HepG2 (cell line): ENCODE measurements around the gene KIRREL2. TPM values are rescaled to one million over a fixed set of nuclear protein-coding genes. Genes with fewer than 3 reads are reported as not detected.

ENCODE experiments used
- AGO1 ChIP-seq: fragments of 200-400 bp; formaldehyde crosslinking; IDR thresholded peaks from 2 replicates; pipeline ENCODE4 v1.6.1; 2017; ENCODE audit warnings: mild to moderate bottlenecking, low read depth, low read length, moderate library complexity; ENCODE audit not compliant: poor library complexity, severe bottlenecking
- DPF2 ChIP-seq: sonication (generic); formaldehyde crosslinking; IDR thresholded peaks from 2 replicates; pipeline ENCODE4 v1.4.0; 2020; ENCODE audit warnings: mild to moderate bottlenecking, low read depth, missing genetic modification reagents, borderline replicate concordance
- GABPB1 ChIP-seq: IDR thresholded peaks from 2 replicates; pipeline ENCODE4 v1.6.1; 2016; ENCODE audit warnings: mild to moderate bottlenecking, missing genetic modification reagents, moderate library complexity, missing compliant biosample characterization
- GATAD1 ChIP-seq: IDR thresholded peaks from 2 replicates; pipeline ENCODE4 v1.6.1; 2016; ENCODE audit warnings: missing genetic modification reagents, missing compliant biosample characterization
- HDAC1 ChIP-seq: sonication (generic); formaldehyde crosslinking; IDR thresholded peaks from 2 replicates; pipeline ENCODE4 v1.5.1; 2020; ENCODE audit warnings: mild to moderate bottlenecking, missing genetic modification reagents
- MAZ ChIP-seq, 2 experiments: sonication (generic) in 1 of 2; formaldehyde crosslinking in 1 of 2; IDR thresholded peaks; 2 replicates each; pipeline versions ENCODE4 v1.5.0 to v1.6.1; 2012 to 2020; ENCODE audit warnings: low read depth in 2 of 2, mild to moderate bottlenecking in 2 of 2, borderline replicate concordance in 1 of 2, improper control_type of control experiment in 1 of 2, low read length in 1 of 2, missing genetic modification reagents in 1 of 2, moderate library complexity in 1 of 2
- RAD21 ChIP-seq: fragments of 450-650 bp; formaldehyde crosslinking; IDR thresholded peaks from 2 replicates; pipeline ENCODE4 v1.5.0; 2020; ENCODE audit warnings: mild to moderate bottlenecking
- RARA ChIP-seq: IDR thresholded peaks from 2 replicates; pipeline ENCODE4 v1.6.1; 2016; ENCODE audit warnings: missing genetic modification reagents, missing compliant biosample characterization
- RNF2 ChIP-seq: fragments of 450-650 bp; conservative IDR thresholded peaks from 2 replicates; pipeline ENCODE4 v1.6.1; 2016; ENCODE audit warnings: low read depth
- SATB2 ChIP-seq: sonication (generic); formaldehyde crosslinking; IDR thresholded peaks from 2 replicates; pipeline ENCODE4 v1.5.0; 2020; ENCODE audit warnings: missing genetic modification reagents
- TEF ChIP-seq: sonication (generic); formaldehyde crosslinking; IDR thresholded peaks from 2 replicates; pipeline ENCODE4 v1.5.0; 2020; ENCODE audit warnings: missing genetic modification reagents
- THAP9 ChIP-seq: sonication (generic); formaldehyde crosslinking; IDR thresholded peaks from 2 replicates; pipeline ENCODE4; 2020; ENCODE audit warnings: missing genetic modification reagents, mild to moderate bottlenecking, borderline replicate concordance
- TP53 ChIP-seq: sonication (generic); formaldehyde crosslinking; conservative IDR thresholded peaks from 2 replicates; pipeline ENCODE4 v1.4.0; 2020; ENCODE audit warnings: missing genetic modification reagents
- ZBTB34 ChIP-seq: sonication (generic); formaldehyde crosslinking; IDR thresholded peaks from 2 replicates; pipeline ENCODE4 v1.8.0; 2022; ENCODE audit warnings: mild to moderate bottlenecking, missing genetic modification reagents
- ZBTB8A ChIP-seq: sonication (generic); formaldehyde crosslinking; IDR thresholded peaks from 2 replicates; pipeline ENCODE4 v1.4.0; 2020; ENCODE audit warnings: mild to moderate bottlenecking, low read depth, missing genetic modification reagents, borderline replicate concordance
- ZNF18 ChIP-seq: sonication (generic); formaldehyde crosslinking; IDR thresholded peaks from 2 replicates; pipeline ENCODE4 v1.8.0; 2022; ENCODE audit warnings: mild to moderate bottlenecking, missing genetic modification reagents; ENCODE audit not compliant: insufficient replicate concordance
- ZNF326 ChIP-seq: sonication (generic); formaldehyde crosslinking; IDR thresholded peaks from 2 replicates; pipeline ENCODE4 v1.4.0; 2020; ENCODE audit warnings: missing genetic modification reagents, borderline replicate concordance
- ZNF446 ChIP-seq: sonication (generic); formaldehyde crosslinking; IDR thresholded peaks from 2 replicates; pipeline ENCODE4 v1.5.0; 2020; ENCODE audit warnings: mild to moderate bottlenecking, missing genetic modification reagents
- polyA plus RNA-seq, 8 experiments: library from polyadenylated mRNA; depleted of rRNA in 3 of 8; stranded (reverse) in 7 of 8; unstranded in 1 of 8; fragments of >200 nt; fragmentation: Illumina TruSeq in 4 of 8; extraction: Trizol in 4 of 8; gene quantifications; 2 replicates each; pipeline versions ENCODE4 v1.2.1 to v1.2.3, GENCODE V29; 2011 to 2016; ENCODE audit warnings: low read depth in 4 of 8, missing spikeins in 1 of 8, mixed read lengths in 1 of 8; ENCODE audit not compliant: insufficient read depth in 1 of 8
- total RNA-seq, 5 experiments: library from RNA; depleted of rRNA; stranded (reverse); fragments of >200 nt; fragmentation: Illumina TruSeq; extraction: Trizol; gene quantifications; 2 replicates each; pipeline ENCODE4 v1.2.3, GENCODE V29; 2016; ENCODE audit warnings: low read depth in 1 of 5
- TF ChIP-seq, protein P1 (sequence below): sonication (generic); formaldehyde crosslinking; IDR thresholded peaks from 2 replicates; pipeline ENCODE4 v1.5.0; 2020; ENCODE audit warnings: mild to moderate bottlenecking, missing genetic modification reagents, moderate library complexity

Gene KIRREL2
- total and polyA plus RNA-seq, 2 of the 13 experiments (the other 11 are each of a cell fraction or from before 2014, with no cell fraction given), result 0.18 to 2.4 TPM

GRCh38 chr19:35812220-35813042 is 44.3 kb upstream of the KIRREL2 start, which contains the start of gene PRODH2 (continued):
- TF ChIP-seq ZNF18 (peak; percentile 67), ZNF446 (CRISPR knock-in tag) (no peak), RARA (peak; percentile 77), AGO1 (no peak), RAD21 (CRISPR knock-in tag) (no peak; the same call in none of the 2 replicates), ZBTB34 (no peak; the same call in 1 of the 2 replicates), ZBTB8A (CRISPR knock-in tag) (no peak), GABPB1 (CRISPR knock-in tag) (peak; percentile 46; the same call in 1 of the 2 replicates), TP53 (CRISPR knock-in tag) (no peak), THAP9 (peak; percentile 6; the same call in 1 of the 2 replicates), HDAC1 (CRISPR knock-in tag) (peak; percentile 64), DPF2 (CRISPR knock-in tag) (peak; percentile 75), RNF2 (no peak), TEF (0 out of 2 replicates have a peak, but pooled peaks have one; percentile 63), ZNF326 (no peak), GATAD1 (CRISPR knock-in tag) (peak; percentile 54; the same call in 1 of the 2 replicates), SATB2 (0 out of 2 replicates have a peak, but pooled peaks have one; percentile 26), MAZ (IDR thresholded peaks at IDR 0.05; ENCODE audit: borderline replicate concordance, low read depth, low read length) (no peak), MAZ (CRISPR knock-in tag; IDR thresholded peaks at IDR 0.05; ENCODE audit: low read depth) (no peak)
- TF ChIP-seq, protein P1, sequence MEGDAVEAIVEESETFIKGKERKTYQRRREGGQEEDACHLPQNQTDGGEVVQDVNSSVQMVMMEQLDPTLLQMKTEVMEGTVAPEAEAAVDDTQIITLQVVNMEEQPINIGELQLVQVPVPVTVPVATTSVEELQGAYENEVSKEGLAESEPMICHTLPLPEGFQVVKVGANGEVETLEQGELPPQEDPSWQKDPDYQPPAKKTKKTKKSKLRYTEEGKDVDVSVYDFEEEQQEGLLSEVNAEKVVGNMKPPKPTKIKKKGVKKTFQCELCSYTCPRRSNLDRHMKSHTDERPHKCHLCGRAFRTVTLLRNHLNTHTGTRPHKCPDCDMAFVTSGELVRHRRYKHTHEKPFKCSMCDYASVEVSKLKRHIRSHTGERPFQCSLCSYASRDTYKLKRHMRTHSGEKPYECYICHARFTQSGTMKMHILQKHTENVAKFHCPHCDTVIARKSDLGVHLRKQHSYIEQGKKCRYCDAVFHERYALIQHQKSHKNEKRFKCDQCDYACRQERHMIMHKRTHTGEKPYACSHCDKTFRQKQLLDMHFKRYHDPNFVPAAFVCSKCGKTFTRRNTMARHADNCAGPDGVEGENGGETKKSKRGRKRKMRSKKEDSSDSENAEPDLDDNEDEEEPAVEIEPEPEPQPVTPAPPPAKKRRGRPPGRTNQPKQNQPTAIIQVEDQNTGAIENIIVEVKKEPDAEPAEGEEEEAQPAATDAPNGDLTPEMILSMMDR, result peak; percentile 69
